ENCODE data around the gene SLC19A1. TPM values are rescaled to one million over a fixed set of nuclear protein-coding genes. Genes with fewer than 3 reads are reported as not detected.
A peak's percentile ranks its signal among the peaks of the same experiment; 100 is the strongest.

SLC19A1 gene
- total RNA-seq, 1 donor from 2014 or later = 53.3 TPM

- peaks cover under 1% of the 10 kb centered on the region for H3K36me3 Mint-ChIP-seq (ENCODE audit: unreplicated experiment)
- H3K9me3 Mint-ChIP-seq (ENCODE audit: unreplicated experiment) = peaks cover 9% of the 10 kb centered on the region
- no peak overlapping the region for H3K4me3 Mint-ChIP-seq (ENCODE audit: unreplicated experiment)
- DNase-seq = no peak
- peaks cover 6% of the 10 kb centered on the region for H3K27me3 Mint-ChIP-seq (ENCODE audit: unreplicated experiment)
- no peak overlapping the region for H3K27ac Mint-ChIP-seq (ENCODE audit: unreplicated experiment)
- no peak for TF ChIP-seq CTCF (IDR thresholded peaks at IDR 0.05; ENCODE audit: partially characterized antibody, unreplicated experiment)
- peaks cover 11% of the 10 kb centered on the region for H3K4me1 Mint-ChIP-seq (ENCODE audit: low read depth, unreplicated experiment)
Measured at GRCh38 chr21:45555251-45555556, 13.0 kb upstream of the SLC19A1 start.

- Mint-ChIP-seq H3K9me3 (ENCODE audit: unreplicated experiment) (peaks cover 9% of the 10 kb centered on the region), H3K36me3 (ENCODE audit: unreplicated experiment) (no peaks in the 10 kb centered on the region), H3K27ac (ENCODE audit: unreplicated experiment) (peak overlapping the region; percentile 24), H3K27me3 (ENCODE audit: unreplicated experiment) (peaks cover 6% of the 10 kb centered on the region), H3K4me3 (ENCODE audit: unreplicated experiment) (peak overlapping the region; percentile 53), H3K4me1 (ENCODE audit: low read depth, unreplicated experiment) (peaks cover 11% of the 10 kb centered on the region)
- TF ChIP-seq CTCF (IDR thresholded peaks at IDR 0.05; ENCODE audit: partially characterized antibody, unreplicated experiment) = peak; percentile 84
- peak; percentile 91 for DNase-seq
Measured at GRCh38 chr21:45554477-45555175, 12.4 kb upstream of the SLC19A1 start.

GRCh38 chr21:45552696-45553391, 10.6 kb upstream of the SLC19A1 start:
- TF ChIP-seq CTCF (IDR thresholded peaks at IDR 0.05; ENCODE audit: partially characterized antibody, unreplicated experiment) = no peak
- H3K27me3 Mint-ChIP-seq (ENCODE audit: unreplicated experiment) = peaks cover 6% of the 10 kb centered on the region
- H3K4me3 Mint-ChIP-seq (ENCODE audit: unreplicated experiment) = no peak overlapping the region
- peaks cover 9% of the 10 kb centered on the region for H3K9me3 Mint-ChIP-seq (ENCODE audit: unreplicated experiment)
- no peak overlapping the region for H3K27ac Mint-ChIP-seq (ENCODE audit: unreplicated experiment)
- H3K36me3 Mint-ChIP-seq (ENCODE audit: unreplicated experiment) = no peaks in the 10 kb centered on the region
- DNase-seq = no peak
- H3K4me1 Mint-ChIP-seq (ENCODE audit: low read depth, unreplicated experiment) = peaks cover 11% of the 10 kb centered on the region

GRCh38 chr21:45551783-45552695, 9.8 kb upstream of the SLC19A1 start:
- no peak for TF ChIP-seq CTCF (IDR thresholded peaks at IDR 0.05; ENCODE audit: partially characterized antibody, unreplicated experiment)
- H3K27ac Mint-ChIP-seq (ENCODE audit: unreplicated experiment) = no peak overlapping the region
- peaks cover 9% of the 10 kb centered on the region for H3K9me3 Mint-ChIP-seq (ENCODE audit: unreplicated experiment)
- peaks cover 6% of the 10 kb centered on the region for H3K27me3 Mint-ChIP-seq (ENCODE audit: unreplicated experiment)
- DNase-seq = no peak
- H3K4me3 Mint-ChIP-seq (ENCODE audit: unreplicated experiment) = peak overlapping the region; percentile 52
- peaks cover 11% of the 10 kb centered on the region for H3K4me1 Mint-ChIP-seq (ENCODE audit: low read depth, unreplicated experiment)
- H3K36me3 Mint-ChIP-seq (ENCODE audit: unreplicated experiment) = no peaks in the 10 kb centered on the region
